Fibroblast of pulmonary artery (primary cell): Measurements from ENCODE around the gene CLC.
"Not testable (repeated sequence)": the region's sequence is repeated elsewhere in the genome, so short reads cannot be mapped to it uniquely, and the experiment has no call there.

Source experiments
- DNase-seq: peaks from one replicate; pipeline ENCODE4 v3.0.0-alpha.2; 2010; ENCODE audit warnings: low read depth
- H3K4me3 ChIP-seq: replicated peaks from 2 replicates; pipeline ENCODE4 v1.5.1; 2011; ENCODE audit warnings: low read depth, mild to moderate bottlenecking, control low read depth, low read length, moderate library complexity
- TF ChIP-seq, protein P1 (sequence below): IDR thresholded peaks from 2 replicates; pipeline ENCODE4 v1.5.1; 2011; ENCODE audit warnings: mild to moderate bottlenecking, control low read depth, low read length, inconsistent platforms; ENCODE audit errors: missing control alignments

Gene CLC

DNA sequence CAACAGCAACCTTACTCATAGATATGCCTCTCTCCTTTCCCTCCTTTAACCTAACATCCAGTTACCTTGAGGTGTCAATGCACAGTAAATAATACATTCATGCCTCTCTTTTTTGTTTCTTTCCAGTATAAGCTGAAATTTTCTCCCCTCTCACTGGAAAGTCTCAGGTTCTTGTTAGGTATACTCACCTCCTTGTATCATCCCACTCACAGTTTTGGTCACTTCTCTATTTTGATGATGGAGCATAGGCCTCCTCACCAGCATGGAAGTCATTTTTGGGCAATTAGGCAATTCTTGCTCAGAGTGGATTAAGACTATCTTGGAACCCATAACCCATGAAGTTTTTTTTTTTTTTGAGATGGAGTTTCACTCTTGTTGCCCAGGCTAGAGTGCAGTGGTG lies 39.3 kb downstream of the CLC start:
- H3K4me3 ChIP-seq = no peak overlapping the region
- no peak for DNase-seq
- TF ChIP-seq, protein P1, sequence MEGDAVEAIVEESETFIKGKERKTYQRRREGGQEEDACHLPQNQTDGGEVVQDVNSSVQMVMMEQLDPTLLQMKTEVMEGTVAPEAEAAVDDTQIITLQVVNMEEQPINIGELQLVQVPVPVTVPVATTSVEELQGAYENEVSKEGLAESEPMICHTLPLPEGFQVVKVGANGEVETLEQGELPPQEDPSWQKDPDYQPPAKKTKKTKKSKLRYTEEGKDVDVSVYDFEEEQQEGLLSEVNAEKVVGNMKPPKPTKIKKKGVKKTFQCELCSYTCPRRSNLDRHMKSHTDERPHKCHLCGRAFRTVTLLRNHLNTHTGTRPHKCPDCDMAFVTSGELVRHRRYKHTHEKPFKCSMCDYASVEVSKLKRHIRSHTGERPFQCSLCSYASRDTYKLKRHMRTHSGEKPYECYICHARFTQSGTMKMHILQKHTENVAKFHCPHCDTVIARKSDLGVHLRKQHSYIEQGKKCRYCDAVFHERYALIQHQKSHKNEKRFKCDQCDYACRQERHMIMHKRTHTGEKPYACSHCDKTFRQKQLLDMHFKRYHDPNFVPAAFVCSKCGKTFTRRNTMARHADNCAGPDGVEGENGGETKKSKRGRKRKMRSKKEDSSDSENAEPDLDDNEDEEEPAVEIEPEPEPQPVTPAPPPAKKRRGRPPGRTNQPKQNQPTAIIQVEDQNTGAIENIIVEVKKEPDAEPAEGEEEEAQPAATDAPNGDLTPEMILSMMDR = no peak

DNA sequence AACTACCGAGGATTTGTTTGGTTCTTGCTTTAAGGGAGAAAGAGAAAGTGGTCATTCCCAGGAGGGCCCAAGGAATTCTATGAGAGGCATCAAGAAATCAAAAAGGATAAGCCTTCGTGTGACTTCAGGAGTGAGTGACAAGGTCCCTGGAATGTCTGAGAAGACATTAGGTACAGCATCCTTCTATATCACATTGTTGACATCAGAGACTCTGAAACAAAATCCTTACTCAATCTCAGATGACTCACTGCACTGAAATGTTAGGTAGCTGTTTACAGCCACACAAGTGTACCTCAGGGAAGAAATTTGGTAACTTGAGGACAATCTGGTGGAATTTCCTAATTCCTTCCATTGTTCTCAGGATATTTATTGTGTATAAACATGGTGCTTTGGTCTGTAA lies 41.4 kb downstream of the CLC start:
- TF ChIP-seq, protein P1 = no peak
- no peak overlapping the region for H3K4me3 ChIP-seq
- peak; percentile 80 for DNase-seq

DNA sequence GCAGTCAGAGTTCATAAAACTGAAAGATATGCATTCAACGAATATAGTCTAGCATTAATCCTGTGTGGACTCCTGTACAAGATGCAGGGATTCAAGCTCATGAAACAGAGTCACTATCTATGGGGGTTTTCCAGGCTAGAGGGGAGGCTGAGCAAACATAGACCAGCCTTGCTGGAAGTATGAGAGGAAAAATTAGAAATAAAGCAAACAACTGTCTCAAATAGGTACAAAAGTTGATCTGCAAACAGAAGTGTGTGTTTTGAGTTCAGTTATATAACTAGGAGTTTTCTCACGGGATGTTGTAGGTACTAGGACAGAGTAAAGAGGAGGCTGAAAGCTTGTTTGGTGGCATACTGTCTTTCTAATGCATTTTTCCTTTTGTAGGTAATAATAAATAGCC lies 42.1 kb downstream of the CLC start:
- no peak for DNase-seq
- no peak overlapping the region for H3K4me3 ChIP-seq
- TF ChIP-seq, protein P1 = no peak

DNA sequence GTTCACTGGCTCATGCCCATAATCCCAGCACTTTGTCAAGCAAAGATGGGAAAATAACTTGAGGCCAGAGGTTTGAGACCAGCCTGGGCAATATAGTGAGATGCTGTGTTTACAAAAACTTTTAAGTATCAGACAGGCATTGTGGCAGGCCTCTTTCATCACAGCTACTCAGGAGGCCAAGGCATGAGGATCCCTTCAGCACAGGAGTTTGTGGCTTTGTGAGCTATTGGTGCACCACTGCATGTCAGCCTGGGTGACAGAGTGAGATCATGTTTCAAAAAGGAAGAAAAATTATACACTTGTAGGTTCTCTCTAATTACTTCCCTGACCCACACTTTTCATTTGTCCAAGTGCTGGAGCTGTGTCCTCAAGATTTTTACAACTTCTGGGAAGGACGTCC lies 45.0 kb downstream of the CLC start:
- no peak overlapping the region for H3K4me3 ChIP-seq
- TF ChIP-seq, protein P1 = no peak
- DNase-seq = no peak

DNA sequence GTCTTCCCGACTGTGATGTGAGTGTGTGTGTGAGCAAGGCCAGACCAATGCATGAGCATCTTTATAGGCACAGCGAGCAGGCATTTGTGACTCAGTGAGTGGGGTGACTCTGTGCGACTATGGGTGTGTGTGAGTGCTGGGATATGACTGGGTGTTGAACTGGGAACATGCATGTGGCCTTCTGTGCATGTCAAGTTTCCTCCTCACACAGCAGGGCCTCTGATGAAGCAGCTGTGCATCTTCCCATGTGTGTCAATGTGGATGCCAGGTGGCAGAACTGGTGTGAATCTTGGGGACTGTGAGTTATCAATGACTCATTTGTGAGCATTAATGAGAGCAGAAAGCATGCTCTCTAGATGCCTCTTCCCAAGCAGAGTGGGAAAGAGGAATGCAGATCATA lies 45.7 kb downstream of the CLC start:
- TF ChIP-seq, protein P1 = no peak
- H3K4me3 ChIP-seq = no peak overlapping the region
- no peak for DNase-seq

DNA sequence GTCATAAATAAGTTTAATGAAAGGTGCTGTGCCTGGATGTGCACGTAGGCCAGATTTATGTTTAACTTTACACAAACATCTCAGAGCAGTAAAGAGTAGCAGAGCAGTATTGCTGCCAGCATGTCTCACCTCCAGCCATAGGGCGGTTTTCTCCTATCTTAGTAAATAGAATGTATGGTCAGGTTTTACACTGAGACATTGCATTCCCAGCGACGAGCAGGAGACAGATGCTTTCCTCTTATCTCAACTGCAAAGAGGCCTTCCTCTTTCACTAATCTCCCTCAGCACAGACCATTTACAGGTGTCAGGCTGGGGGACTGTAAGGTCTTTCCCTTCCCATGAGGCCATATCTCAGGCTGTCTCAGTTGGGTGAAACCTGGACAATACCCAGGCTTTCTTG lies 49.2 kb downstream of the CLC start:
- not testable (repeated sequence) for DNase-seq, H3K4me3 ChIP-seq

DNA sequence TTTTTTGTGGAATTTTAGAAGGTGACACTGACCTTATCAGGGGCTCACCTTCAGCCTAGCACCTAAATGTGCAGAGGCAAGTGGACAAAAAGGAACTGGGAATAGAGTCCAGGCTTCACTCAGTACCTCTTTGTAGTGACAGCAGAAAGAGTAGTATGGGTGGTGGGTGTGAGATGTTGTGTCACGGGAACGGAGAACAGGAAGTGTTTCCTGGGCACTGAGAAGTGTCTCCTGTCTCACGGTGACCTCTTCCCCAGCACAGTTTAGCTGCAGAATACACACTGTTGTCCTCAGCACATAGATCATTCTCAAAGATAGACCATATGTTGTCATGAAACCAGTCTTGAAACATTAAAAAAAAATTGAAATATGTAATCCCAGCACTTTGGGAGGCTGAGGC lies 51.1 kb downstream of the CLC start:
- H3K4me3 ChIP-seq = no peak overlapping the region
- TF ChIP-seq, protein P1 = no peak
- DNase-seq = no peak

DNA sequence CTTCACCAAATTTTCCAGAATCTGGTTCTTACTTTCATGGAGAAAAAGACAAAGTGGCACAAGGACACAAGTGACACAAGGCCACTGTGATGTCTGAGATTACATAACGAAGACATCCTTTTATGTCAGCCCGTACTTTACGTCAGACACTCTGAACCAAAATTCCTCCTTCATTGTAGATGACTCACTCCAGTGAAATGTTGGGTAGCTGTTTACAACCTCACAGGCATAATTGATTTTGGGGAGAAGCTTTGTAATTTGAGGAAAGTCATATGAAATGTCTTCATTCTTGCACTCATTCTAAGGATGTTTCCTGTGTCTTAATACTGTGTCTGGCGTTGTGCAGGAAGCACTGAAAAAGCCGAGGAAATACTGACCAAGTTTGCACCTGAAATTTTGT lies 53.6 kb downstream of the CLC start:
- DNase-seq = no peak
- TF ChIP-seq, protein P1 = no peak
- no peak overlapping the region for H3K4me3 ChIP-seq
